WI38 (cell line): ENCODE measurements around the gene FITM2.
"Not testable (repeated sequence)": the region's sequence is repeated elsewhere in the genome, so short reads cannot be mapped to it uniquely, and the experiment has no call there.

Source experiments
- H3K4me3 ChIP-seq: 2 replicates; pipeline ENCODE4 v1.5.1; 2011; ENCODE audit warnings: low read depth, mild to moderate bottlenecking, control low read depth, low read length
- TF ChIP-seq, protein P1 (sequence below): IDR thresholded peaks from 2 replicates; pipeline ENCODE4 v1.5.1; 2012; ENCODE audit warnings: low read depth, mild to moderate bottlenecking, control low read depth, low read length

Gene FITM2

GRCh38 chr20:44354979-44355497 is 44.0 kb upstream of the FITM2 start:
- TF ChIP-seq, protein P1, sequence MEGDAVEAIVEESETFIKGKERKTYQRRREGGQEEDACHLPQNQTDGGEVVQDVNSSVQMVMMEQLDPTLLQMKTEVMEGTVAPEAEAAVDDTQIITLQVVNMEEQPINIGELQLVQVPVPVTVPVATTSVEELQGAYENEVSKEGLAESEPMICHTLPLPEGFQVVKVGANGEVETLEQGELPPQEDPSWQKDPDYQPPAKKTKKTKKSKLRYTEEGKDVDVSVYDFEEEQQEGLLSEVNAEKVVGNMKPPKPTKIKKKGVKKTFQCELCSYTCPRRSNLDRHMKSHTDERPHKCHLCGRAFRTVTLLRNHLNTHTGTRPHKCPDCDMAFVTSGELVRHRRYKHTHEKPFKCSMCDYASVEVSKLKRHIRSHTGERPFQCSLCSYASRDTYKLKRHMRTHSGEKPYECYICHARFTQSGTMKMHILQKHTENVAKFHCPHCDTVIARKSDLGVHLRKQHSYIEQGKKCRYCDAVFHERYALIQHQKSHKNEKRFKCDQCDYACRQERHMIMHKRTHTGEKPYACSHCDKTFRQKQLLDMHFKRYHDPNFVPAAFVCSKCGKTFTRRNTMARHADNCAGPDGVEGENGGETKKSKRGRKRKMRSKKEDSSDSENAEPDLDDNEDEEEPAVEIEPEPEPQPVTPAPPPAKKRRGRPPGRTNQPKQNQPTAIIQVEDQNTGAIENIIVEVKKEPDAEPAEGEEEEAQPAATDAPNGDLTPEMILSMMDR, result no peak
- no peak overlapping the region for H3K4me3 ChIP-seq

- no peak overlapping the region for H3K4me3 ChIP-seq
- TF ChIP-seq, protein P1, result no peak
These were observed 39.6 kb upstream of the FITM2 start for GRCh38 chr20:44350567-44350966.

DNA sequence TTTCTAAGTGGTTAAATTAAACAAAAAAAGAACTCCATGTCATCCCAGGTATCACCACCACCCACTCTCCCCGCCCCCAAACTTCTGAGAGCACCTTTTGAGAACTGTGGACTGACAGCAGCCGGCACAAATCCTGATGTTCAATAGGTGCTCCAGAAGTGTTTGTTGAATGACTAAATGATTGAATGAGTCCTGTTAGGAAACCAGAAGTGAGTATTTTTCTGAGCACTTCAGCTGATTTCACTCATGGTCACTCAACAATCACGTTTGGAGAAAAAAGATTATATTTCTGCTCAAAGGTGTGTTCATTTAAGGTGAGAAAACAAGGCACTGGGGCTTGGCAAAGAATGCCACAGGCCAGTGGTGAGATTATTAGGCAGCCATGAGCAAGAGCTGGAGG is 38.3 kb upstream of the FITM2 start:
- no peak overlapping the region for H3K4me3 ChIP-seq
- TF ChIP-seq, protein P1, result no peak

DNA sequence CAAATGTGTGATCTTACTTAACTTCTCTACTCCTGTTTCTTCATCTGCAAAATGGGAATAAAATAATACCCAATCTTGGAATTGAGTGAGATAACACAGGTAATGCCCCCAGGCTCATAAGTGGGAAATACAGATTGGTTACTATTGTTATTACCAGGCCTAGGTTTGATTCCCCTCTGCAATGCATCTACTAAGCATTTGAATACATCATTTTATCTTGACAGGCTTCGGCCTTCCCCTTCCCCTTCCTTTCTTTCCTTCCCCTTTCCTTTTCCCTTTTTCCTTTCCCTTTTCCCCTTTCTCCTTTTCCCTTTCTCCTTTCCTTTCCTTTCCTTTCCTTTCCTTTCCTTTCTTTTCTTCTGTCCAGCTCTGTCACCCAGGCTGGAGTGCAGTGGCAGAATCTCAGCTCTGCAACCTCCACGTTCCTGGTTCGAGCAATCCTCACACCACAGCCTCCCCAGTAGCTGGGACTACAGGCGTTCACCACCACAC is 37.2 kb upstream of the FITM2 start:
- TF ChIP-seq, protein P1, result no peak
- no peak overlapping the region for H3K4me3 ChIP-seq

- not testable (repeated sequence) for H3K4me3 ChIP-seq
These were observed 34.9 kb upstream of the FITM2 start for GRCh38 chr20:44345941-44346340.

DNA sequence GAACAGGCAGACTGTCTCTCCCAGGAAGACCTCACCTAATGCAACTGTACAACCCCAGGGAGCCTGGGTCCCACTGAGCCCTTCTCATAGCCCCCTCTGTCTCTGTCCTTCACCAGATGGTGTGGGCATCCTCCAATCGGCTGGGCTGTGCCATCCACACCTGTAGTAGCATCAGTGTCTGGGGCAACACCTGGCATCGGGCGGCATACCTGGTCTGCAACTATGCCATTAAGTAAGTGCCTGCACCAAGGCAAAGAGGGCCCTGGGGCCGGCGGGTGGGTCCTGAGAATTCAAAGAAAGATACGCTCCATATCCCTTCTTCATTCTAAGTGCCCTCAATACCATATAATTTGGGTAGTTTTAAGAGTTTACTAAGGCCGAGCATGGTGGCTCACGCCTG is 34.1 kb upstream of the FITM2 start:
- TF ChIP-seq, protein P1, result no peak
- H3K4me3 ChIP-seq, result no peak overlapping the region

- TF ChIP-seq, protein P1, result no peak
- no peak overlapping the region for H3K4me3 ChIP-seq
These were observed 33.7 kb upstream of the FITM2 start for GRCh38 chr20:44344723-44345122.

- TF ChIP-seq, protein P1, result no peak
- H3K4me3 ChIP-seq, result no peak overlapping the region
These were observed 32.2 kb upstream of the FITM2 start for GRCh38 chr20:44343162-44343675.
